Measurements from ENCODE around the gene TNP2. TPM values are rescaled to one million over a fixed set of nuclear protein-coding genes. Genes with fewer than 3 reads are reported as not detected.
A peak's percentile ranks its signal among the peaks of the same experiment; 100 is the strongest.

The TNP2 gene
- total RNA-seq, 3 donors from 2014 or later (not counting 1 experiment from before 2014, with no cell fraction given) = not detected

DNA sequence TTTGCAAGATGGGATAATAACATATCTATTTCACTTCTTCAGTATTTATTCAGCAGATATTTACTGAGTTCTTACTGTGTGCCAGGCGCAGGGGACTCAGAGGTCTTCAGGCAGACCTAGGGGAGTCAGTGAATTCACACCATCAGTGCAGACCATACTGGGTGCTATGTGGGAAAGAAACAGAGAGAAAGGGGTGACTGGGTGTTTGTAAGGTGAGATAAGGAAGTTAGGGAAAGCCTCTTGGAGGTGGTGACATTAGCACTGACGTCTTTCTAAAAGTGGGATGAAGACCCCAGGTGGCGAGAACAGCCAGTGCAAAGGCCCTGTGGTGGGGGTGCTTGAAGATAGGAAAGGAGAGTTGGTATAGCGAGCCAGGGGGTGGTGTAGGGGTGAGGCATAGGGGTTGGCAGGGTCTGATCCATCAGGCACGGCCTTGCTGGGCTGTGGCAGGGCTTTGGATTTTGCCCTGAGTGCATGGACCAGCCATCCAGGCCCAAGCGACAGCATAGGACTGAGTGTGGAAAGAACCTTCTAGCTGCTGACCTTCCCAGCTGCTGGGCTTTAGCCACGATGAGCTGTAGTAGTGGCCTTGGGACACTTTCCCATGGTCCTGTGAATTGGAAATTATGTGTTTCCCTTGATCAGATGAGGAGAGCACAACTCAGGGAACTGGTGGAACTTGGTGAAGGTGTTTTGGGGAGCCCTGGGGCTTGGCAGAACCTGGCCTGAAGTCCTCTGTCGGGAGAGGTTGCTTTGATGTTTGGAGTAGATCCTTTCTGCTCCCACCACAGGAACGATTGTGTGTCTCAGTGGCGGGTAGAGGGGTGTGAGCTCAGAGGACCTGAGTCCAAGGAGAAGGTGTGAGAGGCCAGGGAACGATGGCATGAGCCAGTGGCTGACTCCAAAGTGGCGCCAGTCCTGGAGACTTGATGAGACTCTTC is 9.2 kb downstream of the TNP2 start:
- 94% methylated on average over 12 of the region's 12 CpGs for WGBS (ENCODE audit: insufficient coverage)
- Mint-ChIP-seq H3K27ac (peak overlapping the region; percentile 15), H3K27me3 (ENCODE audit: low read depth in 2 of 2) (peaks cover 0 to 3% of the 10 kb centered on the region in 2 donors), H3K4me1 (peaks cover 22 to 32% of the 10 kb centered on the region in 2 donors), H3K4me3 (no peak overlapping the region), H3K36me3 (no peaks in the 10 kb centered on the region), H3K9me3 (no peaks in the 10 kb centered on the region)
- TF ChIP-seq, protein P1, sequence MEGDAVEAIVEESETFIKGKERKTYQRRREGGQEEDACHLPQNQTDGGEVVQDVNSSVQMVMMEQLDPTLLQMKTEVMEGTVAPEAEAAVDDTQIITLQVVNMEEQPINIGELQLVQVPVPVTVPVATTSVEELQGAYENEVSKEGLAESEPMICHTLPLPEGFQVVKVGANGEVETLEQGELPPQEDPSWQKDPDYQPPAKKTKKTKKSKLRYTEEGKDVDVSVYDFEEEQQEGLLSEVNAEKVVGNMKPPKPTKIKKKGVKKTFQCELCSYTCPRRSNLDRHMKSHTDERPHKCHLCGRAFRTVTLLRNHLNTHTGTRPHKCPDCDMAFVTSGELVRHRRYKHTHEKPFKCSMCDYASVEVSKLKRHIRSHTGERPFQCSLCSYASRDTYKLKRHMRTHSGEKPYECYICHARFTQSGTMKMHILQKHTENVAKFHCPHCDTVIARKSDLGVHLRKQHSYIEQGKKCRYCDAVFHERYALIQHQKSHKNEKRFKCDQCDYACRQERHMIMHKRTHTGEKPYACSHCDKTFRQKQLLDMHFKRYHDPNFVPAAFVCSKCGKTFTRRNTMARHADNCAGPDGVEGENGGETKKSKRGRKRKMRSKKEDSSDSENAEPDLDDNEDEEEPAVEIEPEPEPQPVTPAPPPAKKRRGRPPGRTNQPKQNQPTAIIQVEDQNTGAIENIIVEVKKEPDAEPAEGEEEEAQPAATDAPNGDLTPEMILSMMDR (IDR thresholded peaks at IDR 0.05) = no peak
- H3K27me3 ChIP-seq (ENCODE audit: control insufficient read depth, insufficient read depth, low read length) = no peaks in the 10 kb centered on the region
- H3K36me3 ChIP-seq (ENCODE audit: control insufficient read depth, insufficient read depth, low read length) = no peaks in the 10 kb centered on the region
- intact Hi-C loops (cut with micrococcal nuclease) = loop anchor here (2.0 to 10.0 kb wide), 2 partner anchors 95 to 145 kb away; no protein-coding TSS in a partner anchor
- peaks cover 37% of the 10 kb centered on the region for H3K4me1 ChIP-seq (ENCODE audit: control insufficient read depth, insufficient read depth, low read length)
- no peaks in the 10 kb centered on the region for H3K9me3 ChIP-seq (ENCODE audit: control insufficient read depth, insufficient read depth, low read length)
- H3K27ac ChIP-seq (ENCODE audit: low read length) = no peak overlapping the region
- H3K4me3 ChIP-seq (ENCODE audit: low read length) = no peak overlapping the region
- no peak for ATAC-seq
- no peak for DNase-seq

DNA sequence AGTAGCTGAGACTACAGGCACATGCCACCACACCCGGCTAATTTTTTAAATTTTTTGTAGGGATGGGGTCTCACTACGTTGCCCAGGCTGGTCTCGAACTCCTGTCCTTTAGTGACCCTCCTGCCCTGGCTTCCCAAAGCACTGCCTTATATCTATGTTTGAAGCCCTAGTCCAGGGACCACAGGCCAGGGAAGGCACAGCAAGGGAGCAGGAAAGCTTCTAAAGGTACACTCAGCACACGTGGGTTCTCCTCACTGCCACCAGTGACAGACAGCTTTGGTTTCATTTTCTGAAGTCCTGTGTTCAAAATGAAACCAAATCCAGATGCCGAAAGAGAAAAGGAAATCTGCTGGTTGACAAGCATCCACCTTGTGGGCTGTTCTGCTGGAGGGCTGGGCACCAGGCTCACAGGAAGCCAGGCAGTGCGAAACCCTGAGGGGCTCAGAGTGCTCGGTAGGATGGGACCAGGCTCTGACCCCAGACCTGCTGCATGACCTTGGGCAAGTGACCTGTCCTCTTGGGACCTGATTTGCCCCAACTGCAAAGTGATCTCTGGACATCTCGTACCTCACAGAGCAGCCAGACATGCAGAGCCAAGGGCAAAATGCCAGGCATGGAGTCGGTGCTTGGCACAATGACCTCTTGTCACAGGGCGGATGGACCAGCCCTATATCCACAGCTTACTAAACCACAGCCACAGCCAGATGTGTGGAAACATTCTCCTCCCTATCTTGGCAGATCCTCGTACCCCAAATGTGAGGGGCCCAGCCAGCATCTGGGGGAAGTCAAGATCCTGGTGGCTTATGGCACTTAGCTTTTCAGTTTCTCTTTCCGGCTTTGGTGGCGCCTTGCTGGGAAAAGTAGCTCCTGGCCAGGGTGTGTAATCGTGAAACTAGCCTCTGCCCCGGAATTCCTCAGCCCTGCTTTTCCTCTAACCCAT is 10.3 kb downstream of the TNP2 start:
- Mint-ChIP-seq H3K9me3 (no peaks in the 10 kb centered on the region), H3K36me3 (no peaks in the 10 kb centered on the region), H3K27ac (peak overlapping the region; percentile 15), H3K4me3 (peak overlapping the region; percentile 70), H3K4me1 (peaks cover 21 to 35% of the 10 kb centered on the region in 2 donors), H3K27me3 (ENCODE audit: low read depth in 2 of 2) (peaks cover 0 to 2% of the 10 kb centered on the region in 2 donors)
- H3K27me3 ChIP-seq (ENCODE audit: control insufficient read depth, insufficient read depth, low read length) = no peaks in the 10 kb centered on the region
- no peaks in the 10 kb centered on the region for H3K9me3 ChIP-seq (ENCODE audit: control insufficient read depth, insufficient read depth, low read length)
- intact Hi-C loops (cut with micrococcal nuclease) = loop anchor here (2.0 to 10.0 kb wide), 2 partner anchors 96 to 144 kb away; no protein-coding TSS in a partner anchor
- peak overlapping the region; percentile 34 for H3K27ac ChIP-seq (ENCODE audit: low read length)
- peaks cover 3% of the 10 kb centered on the region for H3K36me3 ChIP-seq (ENCODE audit: control insufficient read depth, insufficient read depth, low read length)
- TF ChIP-seq, protein P1 (IDR thresholded peaks at IDR 0.05) = no peak
- ATAC-seq (peak in 1 of 3 donors; percentile 5), DNase-seq (peak in 1 of 2 donors; percentile 85)
- H3K4me1 ChIP-seq (ENCODE audit: control insufficient read depth, insufficient read depth, low read length) = peaks cover 42% of the 10 kb centered on the region
- WGBS (ENCODE audit: insufficient coverage) = 37% methylated on average over 15 of the region's 15 CpGs
- H3K4me3 ChIP-seq (ENCODE audit: low read length) = no peak overlapping the region

DNA sequence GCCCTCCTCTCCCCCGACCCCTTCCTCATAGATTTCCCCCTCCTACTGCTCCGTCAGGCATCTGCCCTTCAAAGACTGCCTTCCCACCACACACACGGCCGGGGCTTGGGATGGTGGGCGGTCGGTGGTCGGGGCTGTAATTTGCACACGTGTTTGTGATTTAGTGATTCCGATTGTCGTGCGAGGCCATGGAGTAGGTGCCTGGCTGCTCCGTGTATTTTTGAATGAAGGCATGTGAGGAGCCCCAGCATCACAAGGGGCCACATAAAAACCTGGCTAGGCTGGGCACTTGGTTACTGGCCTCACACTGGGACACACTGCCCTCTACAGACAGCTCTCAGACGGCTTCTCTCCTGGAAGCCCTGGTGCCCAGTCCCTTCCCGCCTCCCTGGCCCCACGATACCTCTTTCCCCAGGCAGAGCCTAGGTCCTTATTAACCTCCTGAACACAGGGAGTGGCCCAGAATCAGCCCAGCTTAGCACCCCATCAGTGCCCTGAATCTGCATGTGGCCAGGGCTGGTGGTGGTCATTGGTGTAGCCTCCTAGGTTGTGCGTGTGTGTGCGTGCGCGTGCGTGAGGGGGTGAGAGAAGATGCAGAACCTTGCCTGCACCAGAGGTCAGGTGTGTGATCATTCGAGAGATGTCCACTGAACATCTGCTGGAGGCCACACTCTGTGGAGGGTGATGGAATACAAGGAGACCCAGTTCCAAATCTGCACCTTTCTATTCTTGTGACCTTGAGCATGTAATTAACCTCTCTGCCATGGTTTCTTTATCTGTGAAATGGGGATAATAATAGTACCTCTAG is 11.8 kb downstream of the TNP2 start:
- intact Hi-C loops (cut with micrococcal nuclease) = loop anchor here (1.0 to 10.0 kb wide), 3 partner anchors 143 to 286 kb away; no protein-coding TSS in a partner anchor
- peak; percentile 30 to 49 (median 33) for ATAC-seq
- peak overlapping the region; percentile 93 to 96 for H3K27ac Mint-ChIP-seq

More for the DNA sequence above, 11.8 kb downstream of the TNP2 start:
- TF ChIP-seq, protein P1 (IDR thresholded peaks at IDR 0.05) = peak; percentile 73
- Mint-ChIP-seq H3K4me1 (peaks cover 32 to 43% of the 10 kb centered on the region in 2 donors), H3K27me3 (ENCODE audit: low read depth in 2 of 2) (no peaks in the 10 kb centered on the region), H3K9me3 (no peaks in the 10 kb centered on the region), H3K36me3 (no peaks in the 10 kb centered on the region), H3K4me3 (peak overlapping the region; percentile 98)
- H3K27ac ChIP-seq (ENCODE audit: low read length) = no peak overlapping the region
- 28% methylated on average over 21 of the region's 21 CpGs for WGBS (ENCODE audit: insufficient coverage)
- no peaks in the 10 kb centered on the region for H3K27me3 ChIP-seq (ENCODE audit: control insufficient read depth, insufficient read depth, low read length)
- DNase-seq = peak; percentile 58 to 81
- H3K9me3 ChIP-seq (ENCODE audit: control insufficient read depth, insufficient read depth, low read length) = no peaks in the 10 kb centered on the region
- peak overlapping the region; percentile 73 for H3K4me3 ChIP-seq (ENCODE audit: low read length)
- H3K36me3 ChIP-seq (ENCODE audit: control insufficient read depth, insufficient read depth, low read length) = peaks cover 3% of the 10 kb centered on the region
- peaks cover 53% of the 10 kb centered on the region for H3K4me1 ChIP-seq (ENCODE audit: control insufficient read depth, insufficient read depth, low read length)
